NCI-H1930 (cell line): ENCODE results near the gene ALK.

ENCODE experiments used
- DNase-seq, 2 experiments: peaks; one replicate each; lab custom pipeline; 2025; lab: John Stamatoyannopoulos, UW

ALK gene

DNA sequence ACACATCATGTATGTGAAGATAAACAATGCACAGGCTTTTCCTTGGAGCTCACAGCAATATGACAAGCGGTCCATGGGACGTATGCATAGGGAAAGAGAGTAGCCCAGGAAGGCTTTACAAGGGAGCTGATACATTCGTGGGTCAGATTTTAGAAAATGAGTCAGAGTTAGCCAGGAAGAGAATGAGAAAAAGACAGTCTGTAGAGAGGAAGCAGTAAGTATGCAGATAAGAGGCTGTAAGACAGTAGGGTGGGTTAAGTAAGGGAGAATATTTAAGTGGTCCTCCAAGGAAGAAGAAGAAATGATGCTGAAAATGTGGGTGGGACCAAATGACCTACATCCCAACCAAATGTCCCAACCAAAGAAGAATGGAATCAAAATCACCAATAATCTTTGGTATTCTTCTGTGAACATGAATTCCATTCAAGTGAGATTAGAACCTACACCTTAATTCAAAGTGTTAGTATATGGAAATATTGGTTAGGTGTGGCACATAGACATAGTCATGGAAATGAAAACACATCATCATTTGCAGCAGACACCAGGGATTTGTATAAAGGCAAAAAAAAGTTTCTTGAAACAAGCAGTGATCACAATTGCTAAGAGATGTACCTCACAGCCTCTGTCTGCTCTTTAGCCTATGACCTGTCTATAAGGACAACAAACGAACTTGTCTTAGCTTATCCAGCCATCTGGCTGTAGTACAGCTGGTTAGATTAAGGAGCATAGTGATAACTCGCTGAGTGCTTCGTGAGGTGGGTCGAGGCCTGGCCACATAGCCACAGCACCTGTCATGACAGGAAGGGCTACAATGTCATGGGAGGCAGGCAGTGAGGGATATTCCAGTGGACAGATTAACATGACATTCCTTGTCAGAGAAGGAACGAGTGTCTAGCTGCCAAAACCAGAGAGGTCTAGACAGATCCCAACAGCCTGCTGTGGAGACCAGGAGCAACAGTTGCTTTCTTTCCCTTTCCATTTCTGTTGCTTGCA lies 133.6 kb downstream of the ALK start:
- no peak for DNase-seq

DNA sequence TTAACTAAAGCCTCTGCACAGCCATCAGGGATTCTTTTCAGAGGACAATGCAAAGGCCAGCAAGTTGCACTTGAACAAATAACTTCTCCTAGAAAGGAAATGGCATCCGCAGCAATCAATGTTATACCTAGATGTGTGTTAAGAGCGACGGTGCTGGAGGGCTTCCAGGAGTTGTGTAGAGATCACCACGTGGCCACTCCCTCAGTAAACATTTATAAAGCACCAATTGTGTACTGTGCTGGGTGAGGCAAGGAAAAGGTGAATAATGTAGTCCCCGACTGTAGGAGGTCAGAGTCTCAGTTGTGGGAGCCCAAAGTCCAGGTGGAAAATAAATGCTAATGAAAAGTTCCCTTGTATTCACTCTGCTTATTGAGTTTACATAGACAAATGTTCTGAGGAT lies 135.0 kb downstream of the ALK start:
- no peak for DNase-seq

DNA sequence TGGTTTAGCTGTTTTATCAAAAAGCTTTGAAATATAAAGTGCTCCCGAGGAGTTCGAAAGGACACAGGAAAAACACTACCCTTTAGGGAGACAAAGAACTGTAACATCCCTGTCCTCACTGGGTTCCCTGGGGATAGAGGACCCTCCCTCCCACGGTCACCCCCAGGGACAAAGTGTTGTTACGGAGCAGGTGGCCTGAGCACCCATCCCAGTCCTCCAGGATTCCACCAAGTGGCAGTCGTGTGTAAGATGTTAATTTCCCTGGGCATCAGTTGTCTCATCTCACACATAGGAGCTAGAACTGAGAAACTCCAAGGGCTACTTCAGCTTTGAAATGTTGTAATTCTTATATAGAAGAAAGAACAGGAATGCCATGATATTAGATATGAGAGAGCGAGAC lies 137.7 kb downstream of the ALK start:
- DNase-seq = no peak

DNA sequence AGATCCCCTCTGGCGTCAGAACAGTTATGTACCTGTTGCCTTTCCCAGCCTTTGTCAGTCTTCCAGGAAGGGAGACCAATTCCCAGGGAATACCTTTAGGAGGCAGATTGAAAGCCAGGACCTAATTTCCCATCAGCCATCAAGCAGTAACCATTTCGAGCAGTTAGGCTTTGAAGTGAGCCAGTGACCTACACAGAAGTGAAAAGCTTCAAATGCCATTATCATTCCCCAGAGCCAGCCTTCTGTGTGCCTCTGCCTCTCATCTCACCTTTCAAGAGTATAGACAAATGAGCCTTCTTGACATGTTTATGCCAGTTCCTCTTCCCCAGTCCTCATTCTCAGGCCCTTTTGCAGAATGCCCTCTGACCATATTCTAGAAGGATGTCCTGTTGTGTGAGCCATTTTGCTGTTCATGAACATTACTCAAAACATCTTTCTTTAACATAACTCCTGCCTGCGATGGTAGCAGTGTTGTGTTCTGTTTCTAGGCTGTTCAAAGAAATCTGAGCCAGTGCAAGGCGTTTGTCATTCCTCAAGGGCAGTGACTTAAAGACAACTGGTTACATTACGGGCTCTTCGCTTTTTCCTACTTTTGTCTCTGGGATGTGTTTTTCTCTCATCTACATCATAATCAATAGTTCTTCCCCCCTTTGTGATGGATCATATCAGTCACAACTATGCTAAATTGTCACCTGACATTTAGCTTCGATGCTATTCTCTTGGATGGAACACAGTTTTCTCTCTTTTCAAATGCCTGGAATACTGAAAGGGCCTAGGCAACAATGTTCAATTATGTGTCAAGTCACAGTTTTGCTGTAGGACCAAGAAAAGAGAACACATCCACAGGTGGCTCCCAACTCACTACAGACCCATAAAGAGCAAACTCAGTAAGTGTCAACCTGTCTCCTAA lies 138.6 kb downstream of the ALK start:
- no peak for DNase-seq

- DNase-seq = no peak
Observed at GRCh38 chr2:29782087-29782486, 139.3 kb downstream of the ALK start.

- DNase-seq = no peak
Observed at GRCh38 chr2:29780906-29781305, 140.5 kb downstream of the ALK start.

GRCh38 chr2:29777161-29777560 lies 144.2 kb downstream of the ALK start:
- no peak for DNase-seq

GRCh38 chr2:29776406-29776805 lies 145.0 kb downstream of the ALK start:
- no peak for DNase-seq

DNA sequence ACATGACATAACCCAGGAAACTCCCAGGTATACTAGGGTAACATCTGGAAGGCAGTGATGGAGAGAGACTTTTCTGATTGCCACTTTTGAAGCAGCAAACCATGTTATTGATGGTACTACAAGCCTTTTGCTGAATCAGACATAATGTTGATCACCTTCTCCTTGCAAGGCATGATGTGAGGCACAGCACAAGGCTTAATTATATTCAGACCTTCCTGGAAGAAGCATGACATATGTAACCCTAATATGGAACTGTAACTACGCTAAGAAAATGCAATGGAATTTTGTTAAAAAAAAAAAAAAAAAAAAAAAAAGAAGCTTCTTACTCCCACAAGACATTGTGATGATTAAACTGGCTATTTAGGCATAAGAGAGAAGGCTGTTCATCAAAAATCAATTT lies 145.4 kb downstream of the ALK start:
- no peak for DNase-seq

DNA sequence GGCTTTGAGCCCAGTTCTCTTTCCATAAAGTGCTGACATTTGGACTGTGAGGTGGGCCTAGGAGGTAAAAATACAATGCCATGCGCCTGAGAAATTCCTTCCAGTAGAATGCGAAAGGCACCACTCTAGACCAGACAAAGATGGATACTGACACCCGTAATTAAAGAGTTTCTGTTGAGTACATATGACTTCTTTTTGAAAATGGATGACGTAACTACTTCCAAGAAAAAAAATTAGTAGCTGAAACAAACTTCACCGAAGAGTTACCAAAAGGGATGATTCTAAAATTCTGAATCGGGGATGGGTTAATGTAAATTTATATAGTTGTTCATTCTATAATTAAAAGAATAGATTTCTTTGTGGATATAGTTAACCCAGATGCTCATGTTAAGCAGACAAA lies 146.8 kb downstream of the ALK start:
- no peak for DNase-seq

DNA sequence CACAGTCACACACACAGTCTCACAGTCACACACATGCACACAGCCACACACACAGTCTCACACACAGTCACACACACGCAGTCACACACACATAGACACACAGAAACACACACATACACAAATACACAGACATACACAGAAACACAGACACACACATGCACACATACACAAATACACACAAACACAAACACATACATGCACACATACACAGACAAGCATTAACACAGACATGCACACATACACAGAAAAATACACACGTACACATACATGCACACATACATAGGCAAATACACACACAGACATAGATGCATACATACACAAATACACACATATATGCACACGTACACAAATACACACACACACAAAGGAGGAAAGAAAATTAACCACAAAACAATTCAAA lies 150.5 kb downstream of the ALK start:
- DNase-seq = no peak

- no peak for DNase-seq
Observed at GRCh38 chr2:29769847-29770246, 151.5 kb downstream of the ALK start.

DNA sequence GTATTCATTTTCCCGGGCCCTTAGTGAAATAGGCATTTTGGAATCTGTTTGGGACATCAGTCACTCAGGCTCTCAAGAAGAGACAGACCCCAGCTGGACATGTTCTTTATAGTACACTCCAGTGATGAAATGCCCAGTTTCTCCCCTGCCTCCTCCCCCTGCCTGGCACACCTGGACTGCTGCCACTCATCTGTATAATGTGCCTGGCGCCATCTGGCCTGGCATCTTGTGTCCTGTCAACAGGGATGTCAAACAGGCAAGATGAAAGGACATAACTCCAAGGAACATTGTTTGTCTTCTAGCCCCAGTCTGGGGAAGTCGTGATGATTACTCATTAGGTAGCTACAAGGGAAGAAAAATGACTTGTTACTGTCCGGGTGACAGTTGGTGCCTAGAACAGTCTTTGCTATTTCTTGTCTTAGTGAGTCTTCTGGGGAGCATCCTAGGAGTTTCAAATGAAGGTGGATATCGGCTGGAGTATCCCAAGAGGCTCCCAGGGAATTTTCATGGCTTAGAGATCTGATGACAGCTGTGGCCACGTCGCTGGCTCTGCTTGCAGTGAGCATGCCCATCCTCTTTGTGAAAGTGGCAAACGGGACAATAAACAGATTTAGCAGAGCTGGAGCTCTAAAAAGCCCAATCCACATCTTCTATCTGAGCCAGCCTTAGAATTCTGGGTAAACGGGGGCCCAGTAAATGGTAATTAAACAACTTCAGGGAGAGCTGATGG lies 153.6 kb downstream of the ALK start:
- no peak for DNase-seq

DNA sequence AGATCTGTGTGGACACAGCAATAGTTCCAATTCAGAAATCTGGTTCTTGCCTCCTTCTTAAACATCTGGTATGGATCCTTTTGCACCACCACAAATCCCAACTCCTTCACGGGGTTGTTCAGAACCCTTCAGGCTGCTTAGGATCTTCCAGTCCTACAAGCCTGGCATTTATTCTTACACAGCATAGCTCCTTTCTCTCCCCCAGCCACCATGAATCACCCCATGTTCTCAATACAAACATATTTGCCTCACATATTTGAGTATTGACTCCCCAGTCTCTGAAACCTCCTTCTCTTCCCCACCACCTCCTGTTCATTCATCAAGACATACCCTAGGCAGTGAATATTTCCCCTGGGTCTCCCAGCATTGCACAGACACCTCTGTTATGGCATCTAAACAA lies 155.2 kb downstream of the ALK start:
- no peak for DNase-seq

DNA sequence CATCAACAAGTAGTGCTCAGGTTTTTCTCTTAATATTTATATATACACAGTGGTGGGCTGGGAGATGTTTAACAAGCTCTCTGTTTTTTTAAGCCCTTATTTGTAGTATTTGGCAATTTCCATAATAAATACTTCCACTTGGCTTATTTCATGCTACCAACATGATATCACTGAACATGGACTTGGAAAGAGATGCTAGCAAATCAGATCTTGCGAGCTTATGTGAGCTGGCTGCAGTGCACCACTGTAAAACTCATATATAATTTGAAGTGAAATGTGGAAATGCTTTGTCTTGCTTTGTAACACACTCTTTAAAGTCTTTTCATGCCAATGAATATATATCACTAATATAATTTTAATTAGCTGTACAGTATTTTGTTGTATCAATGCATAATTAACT lies 155.7 kb downstream of the ALK start:
- DNase-seq = no peak

DNA sequence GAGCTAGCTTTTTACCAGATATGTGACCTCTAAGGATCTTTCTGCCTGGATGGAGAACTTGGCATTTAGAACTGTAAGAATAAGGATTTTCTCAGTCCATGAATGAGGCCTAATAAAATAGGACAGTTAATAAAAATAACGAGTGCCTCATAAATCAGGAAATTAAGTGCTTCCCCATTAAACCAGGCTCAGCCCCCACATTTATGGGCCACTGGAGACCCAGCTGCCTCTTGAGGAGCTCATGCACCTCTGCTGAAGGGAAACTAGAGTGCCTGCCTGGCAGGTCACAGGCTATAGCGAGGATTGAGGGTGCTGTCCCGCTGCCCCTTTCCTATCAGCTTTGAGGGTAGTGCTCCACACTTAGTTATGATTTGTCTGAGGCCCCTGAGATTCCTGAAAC lies 158.0 kb downstream of the ALK start:
- no peak for DNase-seq

DNA sequence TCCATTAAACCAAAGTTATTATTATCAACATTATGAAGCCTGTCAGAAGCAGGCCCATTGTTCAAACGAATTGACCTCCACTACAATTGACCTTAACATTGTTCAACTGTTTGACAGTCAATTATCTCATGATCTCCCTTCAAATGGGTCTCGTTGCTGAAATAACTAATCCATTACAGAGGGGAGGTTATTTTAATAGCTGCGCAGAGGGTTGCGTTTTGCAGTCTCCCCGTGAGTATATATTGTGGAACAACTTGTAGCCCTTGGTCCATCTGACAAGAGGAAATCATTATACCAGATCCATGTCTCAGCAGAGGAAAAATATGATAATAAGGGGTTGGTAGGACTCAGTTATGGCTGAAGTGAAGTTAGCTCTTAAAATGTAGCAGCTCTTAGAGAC lies 159.1 kb downstream of the ALK start:
- DNase-seq = no peak

DNA sequence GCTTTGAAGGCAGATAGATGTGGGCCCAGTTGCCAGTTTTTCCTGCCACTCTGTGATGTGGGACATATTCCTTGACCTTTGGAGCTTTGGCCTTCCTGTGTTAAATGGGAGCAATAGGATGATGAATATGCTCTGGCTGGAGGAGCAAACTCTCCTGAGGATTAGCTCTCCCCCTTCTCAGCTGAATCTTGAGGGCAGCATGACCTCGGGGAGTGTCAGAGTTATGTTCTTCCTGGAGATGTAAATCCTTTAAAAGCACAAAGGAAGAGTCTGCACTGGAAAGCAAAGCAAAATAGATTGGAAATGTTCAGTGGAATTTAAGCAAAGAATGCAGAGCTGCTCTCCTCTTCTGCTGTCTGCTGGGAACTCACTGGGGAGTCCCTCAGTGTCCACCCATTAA lies 160.1 kb downstream of the ALK start:
- no peak for DNase-seq

DNA sequence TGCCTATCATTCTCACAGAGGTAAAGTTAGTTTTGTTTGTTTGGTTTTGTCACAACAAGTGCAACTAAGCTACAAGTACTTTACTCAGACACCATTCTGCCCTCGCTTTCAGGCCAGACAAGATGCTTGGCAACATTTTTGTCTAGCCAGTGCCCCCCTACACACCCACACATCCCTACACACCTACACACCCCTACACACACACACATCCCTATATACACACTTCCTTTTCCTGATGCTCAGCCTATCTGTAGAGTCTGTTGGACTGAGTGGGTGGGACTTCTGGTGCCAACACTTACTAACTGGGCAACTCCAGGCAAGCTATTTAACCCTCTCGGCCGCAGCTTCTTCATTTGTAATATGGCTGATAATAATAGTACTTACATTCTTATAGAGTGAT lies 161.4 kb downstream of the ALK start:
- DNase-seq = no peak

GRCh38 chr2:29759360-29759759 lies 162.0 kb downstream of the ALK start:
- no peak for DNase-seq

- DNase-seq = no peak
Observed at GRCh38 chr2:29755829-29756228, 165.6 kb downstream of the ALK start.

DNA sequence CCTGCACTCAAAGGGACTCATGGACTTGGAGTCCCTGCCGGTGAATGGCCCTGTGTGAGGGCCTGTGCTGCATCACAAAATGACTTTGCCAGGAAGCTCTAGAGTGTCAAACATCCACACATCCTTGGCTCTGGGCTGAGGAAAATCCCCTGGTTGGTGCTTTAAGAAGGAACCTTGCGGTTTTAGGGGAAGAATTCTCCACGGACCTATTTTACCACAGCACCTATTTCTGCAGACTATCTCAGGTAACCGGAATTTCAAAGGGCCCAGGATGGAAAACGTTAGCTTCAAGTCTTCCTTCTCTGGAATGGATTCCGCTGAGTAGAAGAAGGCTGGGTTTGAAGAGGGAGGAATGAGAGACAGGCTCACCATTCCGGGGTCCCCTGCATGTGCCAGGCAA lies 166.2 kb downstream of the ALK start:
- DNase-seq = no peak
